Superior temporal gyrus (tissue), 1 donor: Measurements from ENCODE around the gene HDAC3.

Experiments
- DNase-seq: peaks from one replicate; pipeline ENCODE4 v3.0.0-alpha.2; 2016; ENCODE audit errors: extremely low spot score

The HDAC3 gene

GRCh38 chr5:141603923-141604717 lies 32.5 kb downstream of the HDAC3 start:
- DNase-seq, result no peak

GRCh38 chr5:141602606-141603005 lies 34.0 kb downstream of the HDAC3 start:
- DNase-seq, result no peak

GRCh38 chr5:141598391-141599345 lies 38.0 kb downstream of the HDAC3 start:
- DNase-seq, result no peak

GRCh38 chr5:141597814-141598213 lies 38.8 kb downstream of the HDAC3 start:
- no peak for DNase-seq

GRCh38 chr5:141597394-141597793 lies 39.3 kb downstream of the HDAC3 start:
- DNase-seq, result no peak

- DNase-seq, result no peak
Observed at GRCh38 chr5:141596867-141597266, 39.8 kb downstream of the HDAC3 start.

GRCh38 chr5:141590127-141590526 lies 46.5 kb downstream of the HDAC3 start:
- no peak for DNase-seq

GRCh38 chr5:141586246-141586645 lies 50.4 kb downstream of the HDAC3 start:
- DNase-seq, result no peak

- no peak for DNase-seq
Observed at GRCh38 chr5:141585594-141585993, 51.1 kb downstream of the HDAC3 start.

GRCh38 chr5:141574122-141574510 lies 62.5 kb downstream of the HDAC3 start:
- no peak for DNase-seq

- DNase-seq, result no peak
Observed at GRCh38 chr5:141573489-141574121, 63.0 kb downstream of the HDAC3 start.
